Panc1 (cell line): Measurements from ENCODE around the gene DRGX. TPM values are rescaled to one million over a fixed set of nuclear protein-coding genes. Genes with fewer than 3 reads are reported as not detected.

Experiments used
- ATAC-seq: fragments of 200-7000 bp; cut with Tn5 transposase; 2 replicates; pipeline ENCODE4 v1.9.1; 2020; ENCODE audit warnings: mild to moderate bottlenecking, moderate library complexity
- BruUV-seq: library from RNA; stranded (reverse); fragments of 400-500 nt; replicated peaks from 2 replicates; lab custom pipeline; 2021; lab: Mats Ljungman, UMichigan
- CTCF ChIA-PET: fragments of 300-600 bp; sonication (Branson Sonifier 250); formaldehyde crosslinking; loops from one replicate; lab custom pipeline; 2022; ENCODE audit warnings: antibody characterized with exemption; lab: Charles Lee
- POLR2A ChIA-PET: fragments of 300-600 bp; sonication (Branson Sonifier 250); formaldehyde crosslinking; loops from one replicate; lab custom pipeline; 2022; ENCODE audit warnings: antibody characterized with exemption; lab: Charles Lee
- DNase-seq: peaks from one replicate; pipeline ENCODE4 v3.0.0-alpha.2; 2010; ENCODE audit warnings: low read depth, low spot score
- H3K27ac ChIP-seq: 2 replicates; pipeline ENCODE4 v1.5.1; 2011; ENCODE audit warnings: mild to moderate bottlenecking, low read length, inconsistent platforms
- H3K27me3 ChIP-seq: fragments of 200-500 bp; sonication (Bioruptor generic); 2 replicates; pipeline ENCODE4 v1.6.0; 2014; ENCODE audit warnings: low read length, inconsistent platforms; ENCODE audit not compliant: control insufficient read depth, insufficient read depth
- H3K36me3 ChIP-seq: fragments of 200-500 bp; sonication (Bioruptor generic); 2 replicates; pipeline ENCODE4 v1.5.1; 2014; ENCODE audit warnings: inconsistent platforms, mild to moderate bottlenecking, low read length, moderate library complexity; ENCODE audit not compliant: control insufficient read depth, insufficient read depth
- H3K4me1 ChIP-seq: 2 replicates; pipeline ENCODE4 v1.5.1; 2011; ENCODE audit warnings: inconsistent platforms, mild to moderate bottlenecking, low read length, moderate library complexity; ENCODE audit not compliant: control insufficient read depth, insufficient read depth
- H3K4me3 ChIP-seq, 2 experiments: 2 replicates each; pipeline ENCODE4 v1.5.1; 2011 to 2012; ENCODE audit warnings: low read depth in 2 of 2, low read length in 2 of 2, mild to moderate bottlenecking in 2 of 2, inconsistent platforms in 1 of 2, moderate library complexity in 1 of 2
- H3K9me3 ChIP-seq: fragments of 200-500 bp; sonication (Bioruptor generic); 2 replicates; pipeline ENCODE4 v1.5.1; 2014; ENCODE audit warnings: low read depth, mild to moderate bottlenecking, inconsistent platforms, low read length, moderate library complexity; ENCODE audit not compliant: control insufficient read depth, insufficient read depth
- CTCF ChIP-seq: fragments of 450-650 bp; IDR thresholded peaks from 2 replicates; pipeline ENCODE4 v1.5.1; 2017; ENCODE audit warnings: mild to moderate bottlenecking
- POLR2AphosphoS5 ChIP-seq: IDR thresholded peaks from 2 replicates; pipeline ENCODE4 v1.6.1; 2012; ENCODE audit warnings: mild to moderate bottlenecking, low read depth, low read length, moderate library complexity
- REST ChIP-seq, 2 experiments: IDR thresholded peaks; 2 replicates each; pipeline ENCODE4 v1.6.1; 2011 to 2012; ENCODE audit warnings: low read depth in 2 of 2, control low read depth in 1 of 2, low read length in 1 of 2, mild to moderate bottlenecking in 1 of 2, moderate library complexity in 1 of 2; ENCODE audit not compliant: insufficient read depth in 1 of 2
- SIN3A ChIP-seq: IDR thresholded peaks from 2 replicates; pipeline ENCODE4 v1.6.1; 2012; ENCODE audit warnings: low read depth, mild to moderate bottlenecking, low read length, moderate library complexity, borderline replicate concordance; ENCODE audit not compliant: insufficient read depth
- TCF7L2 ChIP-seq: IDR thresholded peaks from 2 replicates; pipeline ENCODE4 v1.6.1; 2011; ENCODE audit warnings: mild to moderate bottlenecking, low read depth, low read length, inconsistent platforms
- in situ Hi-C: cut with HindIII; loops from 2 replicates; pipeline ENCODE4 v1.10.0; 2016; ENCODE audit warnings: low sequenced_read_pairs, low pct_unique_long_range_greater_than_20kb
- intact Hi-C: fragments of 100-400 bp; cut with micrococcal nuclease; formaldehyde crosslinking; loops from one replicate; pipeline ENCODE4 v1.10.0; 2022; ENCODE audit not compliant: unreplicated experiment
- total RNA-seq: library from RNA; stranded (reverse); gene quantifications from one replicate; pipeline ENCODE4 v1.2.1, GENCODE V29; 2021; ENCODE audit not compliant: unreplicated experiment

Gene DRGX
- total RNA-seq, 1 experiment from 2014 or later, result 0.15 TPM

GRCh38 chr10:49418053-49418326 is 22.1 kb upstream of the DRGX start:
- no peak for DNase-seq
- ATAC-seq, result no peak
- Histone ChIP-seq H3K36me3 (no peaks in the 10 kb centered on the region), H3K27me3 (peaks cover 13% of the 10 kb centered on the region), H3K9me3 (no peaks in the 10 kb centered on the region), H3K4me1 (no peaks in the 10 kb centered on the region), H3K27ac (no peak overlapping the region), H3K4me3 (no peak overlapping the region)
- CTCF ChIA-PET, result no interaction called here
- POLR2A ChIA-PET, result no interaction called here
- no peak for TF ChIP-seq POLR2AphosphoS5
- no peak for TF ChIP-seq TCF7L2
- TF ChIP-seq SIN3A, result no peak
- no peak for TF ChIP-seq CTCF
- TF ChIP-seq REST (IDR thresholded peaks at IDR 0.05; ENCODE audit: insufficient read depth in 1 of 2, low read depth in 2 of 2, low read length in 1 of 2), result no peak
- intact Hi-C loops (no loop called here), in situ Hi-C loops (no loop called here)
- BruUV-seq, result no TSS peak

- H3K4me1 ChIP-seq, result no peaks in the 10 kb centered on the region
- BruUV-seq, result no TSS peak
- no peak overlapping the region for H3K4me3 ChIP-seq
- in situ Hi-C loops (no loop called here), intact Hi-C loops (no loop called here)
- ChIA-PET CTCF (no interaction called here), POLR2A (no interaction called here)
- H3K36me3 ChIP-seq, result no peaks in the 10 kb centered on the region
- DNase-seq (no peak), ATAC-seq (peak; percentile 31)
- no peaks in the 10 kb centered on the region for H3K9me3 ChIP-seq
- peaks cover 13% of the 10 kb centered on the region for H3K27me3 ChIP-seq
- H3K27ac ChIP-seq, result no peak overlapping the region
- TF ChIP-seq SIN3A, result no peak
- TF ChIP-seq TCF7L2, result no peak
- TF ChIP-seq CTCF, result no peak
- no peak for TF ChIP-seq POLR2AphosphoS5
- TF ChIP-seq REST (IDR thresholded peaks at IDR 0.05; ENCODE audit: insufficient read depth in 1 of 2, low read depth in 2 of 2, low read length in 1 of 2), result no peak
These were observed 21.6 kb upstream of the DRGX start for GRCh38 chr10:49417311-49418052.
